ENCODE data around the gene TNIP2. TPM values are rescaled to one million over a fixed set of nuclear protein-coding genes. Genes with fewer than 3 reads are reported as not detected.

The TNIP2 gene
- total and polyA plus RNA-seq, 2 donors (not counting 1 experiment from before 2014, with no cell fraction given) = 47.6 to 71.9 TPM

- Histone ChIP-seq H3K9ac (ENCODE audit: low read length) (peak within 1 kb of the TSS; percentile 73), H3K36me3 (replicated peaks in 1 of 2; ENCODE audit: control extremely low read depth in 1 of 2, control insufficient read depth in 1 of 2, extremely low read depth in 1 of 2, insufficient read depth in 2 of 2, low read length in 1 of 2) (peaks cover 0 to 7% of the 10 kb centered on the region in 2 experiments), H3K79me2 (ENCODE audit: control insufficient read depth, insufficient read depth, low read length) (peaks cover 31% of the 10 kb centered on the region), H3K4me3 (ENCODE audit: control extremely low read depth in 1 of 5, extremely low read depth in 1 of 5, insufficient read depth in 1 of 5, low read depth in 2 of 5, low read length in 4 of 5) (peak within 1 kb of the TSS; percentile 55 to 84 (median 72)), H3K27me3 (replicated peaks in 1 of 4; ENCODE audit: control extremely low read depth in 1 of 4, control insufficient read depth in 3 of 4, insufficient read depth in 4 of 4, low read length in 3 of 4) (no peaks in the 10 kb centered on the region), H3K27ac (ENCODE audit: low read length in 2 of 2) (peak within 1 kb of the TSS; percentile 24 to 68), H3K4me2 (replicated peaks; ENCODE audit: low read depth, low read length, poor library complexity, severe bottlenecking) (peak within 1 kb of the TSS; percentile 99), H3K4me1 (ENCODE audit: control insufficient read depth in 2 of 2, insufficient read depth in 2 of 2, low read length in 2 of 2) (peaks cover 66 to 87% of the 10 kb centered on the region in 2 donors), H2AFZ (ENCODE audit: insufficient read depth, low read depth, low read length, poor library complexity, severe bottlenecking) (peak within 1 kb of the TSS; percentile 42), H3K9me3 (ENCODE audit: control extremely low read depth in 1 of 3, control insufficient read depth in 2 of 3, insufficient read depth in 1 of 3, low read length in 2 of 3) (peaks cover 0 to 5% (median 0%) of the 10 kb centered on the region in 3 donors), H4K20me1 (ENCODE audit: control insufficient read depth, insufficient read depth, low read length, poor library complexity, severe bottlenecking) (peaks cover 29% of the 10 kb centered on the region)
- peaks cover 78% of the 10 kb centered on the region for H3K4me1 Mint-ChIP-seq
- H3K27ac Mint-ChIP-seq = peak within 1 kb of the TSS; percentile 82
- TF ChIP-seq CTCF (IDR thresholded peaks at IDR 0.05) = no peak
- TF ChIP-seq EZH2 (IDR thresholded peaks at IDR 0.05; ENCODE audit: borderline replicate concordance, insufficient read depth, low read depth, low read length, poor library complexity, severe bottlenecking) = no peak
- DNase-seq = peak; percentile 80
- H3K9me3 Mint-ChIP-seq (ENCODE audit: insufficient read depth) = no peaks in the 10 kb centered on the region
- peak within 1 kb of the TSS; percentile 86 for H3K4me3 Mint-ChIP-seq
- no peaks in the 10 kb centered on the region for H3K27me3 Mint-ChIP-seq
- CTCF ChIA-PET = interaction anchor here (1.2 kb wide), 1 partner anchor 9 kb away, joined by 3 read pairs; no protein-coding TSS in a partner anchor
- WGBS (ENCODE audit: insufficient coverage) = 5% methylated on average over 101 of the region's 104 CpGs
- peak; percentile 74 for ATAC-seq (ENCODE audit: low read depth)
- POLR2A ChIA-PET = interaction anchor here (0.6 to 1.4 kb wide), 7 partner anchors 13 to 324 kb away, joined by 3 to 18 read pairs (median 4); no protein-coding TSS in a partner anchor
- intact Hi-C loops (cut with micrococcal nuclease) = no loop called here
Observed at GRCh38 chr4:2792711-2793585, 36.8 kb upstream of the TNIP2 start, which contains the start of gene SH3BP2. Gene SH3BP2, plus strand, starts transcription at chr4:2793085. Its CDS starts 27,533 bp downstream, at chr4:2820618.
